Heart left ventricle (tissue), 16 donors: ENCODE results near the gene PAM16. TPM values are rescaled to one million over a fixed set of nuclear protein-coding genes. Genes with fewer than 3 reads are reported as not detected.
"Not testable (repeated sequence)": the region's sequence is repeated elsewhere in the genome, so short reads cannot be mapped to it uniquely, and the experiment has no call there.

ENCODE experiments used
- ATAC-seq, 4 donors: fragments of 200-7000 bp; cut with Tn5 transposase; one replicate each; pipeline ENCODE4 v1.9.1; 2020 to 2022; ENCODE audit warnings: moderate library complexity in 4 of 4, mild to moderate bottlenecking in 3 of 4, moderate number of reproducible peaks in 1 of 4
- DNase-seq, 5 donors: peaks; one replicate each; pipeline ENCODE4 v3.0.0-alpha.2; 2020
- H3K27ac ChIP-seq, 12 donors: fragments of 200-600 bp; sonication (generic) in 4 of 12; one replicate each; pipeline versions ENCODE4 v1.5.0 to v1.8.0; 2016 to 2022; ENCODE audit warnings: mild to moderate bottlenecking in 2 of 12
- H3K27me3 ChIP-seq, 9 donors: fragments of 200-600 bp; sonication (generic) in 2 of 9; one replicate each; pipeline versions ENCODE4 v1.5.1 to v1.8.0; 2016 to 2022; ENCODE audit warnings: mild to moderate bottlenecking in 3 of 9
- H3K36me3 ChIP-seq, 9 donors: fragments of 200-600 bp; sonication (generic) in 2 of 9; one replicate each; pipeline versions ENCODE4 v1.5.0 to v1.8.0; 2018 to 2022; ENCODE audit warnings: mild to moderate bottlenecking in 2 of 9
- H3K4me1 ChIP-seq, 12 donors: fragments of 200-600 bp; sonication (generic) in 4 of 12; one replicate each; pipeline versions ENCODE4 v1.5.0 to v1.8.0; 2016 to 2022; ENCODE audit warnings: mild to moderate bottlenecking in 3 of 12
- H3K4me3 ChIP-seq, 12 donors: fragments of 200-600 bp; sonication (generic) in 4 of 12; one replicate each; pipeline versions ENCODE4 v1.5.0 to v1.8.0; 2017 to 2022; ENCODE audit warnings: mild to moderate bottlenecking in 9 of 12, moderate library complexity in 4 of 12
- H3K9me3 ChIP-seq, 12 donors: fragments of 200-600 bp; sonication (generic) in 4 of 12; one replicate each; pipeline versions ENCODE4 v1.5.0 to v1.8.0; 2016 to 2022; ENCODE audit warnings: mild to moderate bottlenecking in 1 of 12
- CTCF ChIP-seq, 12 donors: fragments of 200-600 bp; sonication (generic) in 4 of 12; IDR thresholded peaks; one replicate each; pipeline versions ENCODE4 v1.5.0 to v1.8.0; 2018 to 2022; ENCODE audit warnings: antibody characterized with exemption in 12 of 12, mild to moderate bottlenecking in 5 of 12
- POLR2A ChIP-seq, 2 donors: fragments of 450-650 bp; IDR thresholded peaks; one replicate each; pipeline ENCODE4 v1.6.1; 2017; ENCODE audit warnings: antibody characterized with exemption in 2 of 2, mild to moderate bottlenecking in 2 of 2, moderate library complexity in 2 of 2
- WGBS, 4 donors: extraction: QIAGEN DNeasy Blood & Tissue Kit in 2 of 4; methylation state at CpG; one replicate each; pipeline versions ENCODE4 v1.1.5 to v1.1.7; 2013 to 2018; 5-methylcytosine and 5-hydroxymethylcytosine counted together
- intact Hi-C, 10 donors: fragments of 100-400 bp; cut with DNase I; formaldehyde crosslinking; loops; one replicate each; pipeline versions ENCODE4 v1.11.1 to v1.14.2; 2022
- polyA plus RNA-seq, 2 donors: library from polyadenylated mRNA; stranded (reverse); fragments of 200-250 nt; gene quantifications; one replicate each; pipeline ENCODE4 v1.2.3, GENCODE V29; 2013
- total RNA-seq, 9 donors: library from RNA; depleted of rRNA in 2 of 9; stranded (reverse); fragments of >200 nt in 2 of 9; fragmentation: NEBNext Ultra II Directional in 3 of 9; extraction: Animal tissue kit (Norgen Biotek cat#: 25700) in 3 of 9; gene quantifications; one replicate each; pipeline versions ENCODE4 v1.1.0 to v1.2.4, GENCODE V29; 2016 to 2023
- donor health status: ischemic (EF 13 %, LVEDD 7.1; RV severe dilation, severe dysfunction).
- donor health status: healthy with polysubstance abuse.
- donor health status: DM: no; HTN: yes; CAD: no.
- donor health status: DM: no; HTN: no; CAD: no.
- donor health status: ischemic (EF 25% LVEDD 6.9; RV normal size, moderate dysfunction).
- donor health status: ischemic (EF 25% LVEDD 5.7; RV mildly dilated, moderate dysfunction).
- donor health status: healthy.
- donor health status: DM: yes; HTN: yes; CAD: no.
- donor health status: ischemic (EF 35%, LVEDD 5.7; RV mildly dilated, moderate dysfunction).
- donor health status: nonischemic (EF 11% LVEDD 7.7; RV severe dilation, severe dysfunction).
- donor health status: DM: yes; HTN: yes; CAD: no.
- donor health status: PGD.
- donor health status: ischemic (EF 29% LVEDD 5.4; RV normal size, mild dysfunction).
- donor health status: nonischemic (EF 23%, LVEDD 6.1; RV moderate dilation, normal function).

Gene PAM16
- total and polyA plus RNA-seq, 11 donors, result 32.7 to 210 (median 65.0) TPM

GRCh38 chr16:4336701-4337539, 14.2 kb downstream of the PAM16 start:
- Histone ChIP-seq H3K4me3 (no peak overlapping the region), H3K36me3 (peaks cover 0 to 81% (median 74%) of the 10 kb centered on the region in 9 donors), H3K27me3 (no peaks in the 10 kb centered on the region), H3K27ac (no peak overlapping the region), H3K4me1 (peaks cover 0 to 34% (median 14%) of the 10 kb centered on the region in 12 donors), H3K9me3 (no peaks in the 10 kb centered on the region)
- intact Hi-C loops, result loop anchor here in 3 of 10 donors (10.0 kb wide), 3 partner anchors 132 to 352 kb away; no protein-coding TSS in a partner anchor
- DNase-seq (no peak), ATAC-seq (peak in 2 of 4 donors; percentile 2 to 3)
- TF ChIP-seq POLR2A (IDR thresholded peaks at IDR 0.05) (no peak), CTCF (IDR thresholded peaks at IDR 0.05) (no peak)
- WGBS, 4 donors, result 87 to 95% (median 91%) methylated on average over 15 to 41 of the region's 41 CpGs

- Histone ChIP-seq H3K36me3 (peaks cover 0 to 70% (median 62%) of the 10 kb centered on the region in 9 donors), H3K27me3 (no peaks in the 10 kb centered on the region), H3K4me1 (peaks cover 0 to 30% (median 14%) of the 10 kb centered on the region in 12 donors), H3K27ac (no peak overlapping the region), H3K9me3 (no peaks in the 10 kb centered on the region), H3K4me3 (no peak overlapping the region)
- 86 to 93% (median 88%) methylated on average over 23 to 32 of the region's 32 CpGs for WGBS, 4 donors
- TF ChIP-seq POLR2A (IDR thresholded peaks at IDR 0.05), result no peak
- DNase-seq, result no peak
- ATAC-seq, result no peak
- intact Hi-C loops, result loop anchor here in 6 of 10 donors (5.0 to 10.0 kb wide), 4 partner anchors 130 to 350 kb away; no protein-coding TSS in a partner anchor
These were observed 16.2 kb downstream of the PAM16 start for GRCh38 chr16:4334724-4335495.

GRCh38 chr16:4333714-4334113, 17.4 kb downstream of the PAM16 start:
- H3K36me3 ChIP-seq, result peaks cover 0 to 62% (median 50%) of the 10 kb centered on the region in 9 donors
- not testable (repeated sequence) for DNase-seq, H3K27me3 ChIP-seq, H3K27ac ChIP-seq, H3K9me3 ChIP-seq, H3K4me3 ChIP-seq, ATAC-seq
- peaks cover 6 to 30% (median 19%) of the 10 kb centered on the region in 12 donors for H3K4me1 ChIP-seq
- intact Hi-C loops, result loop anchor here in 6 of 10 donors (5.0 to 10.0 kb wide), 4 partner anchors 129 to 349 kb away; no protein-coding TSS in a partner anchor
- 93 to 96% (median 95%) methylated on average over 9 of the region's 9 CpGs for WGBS, 4 donors

GRCh38 chr16:4333308-4333638, 17.8 kb downstream of the PAM16 start:
- Histone ChIP-seq H3K27ac (no peak overlapping the region), H3K27me3 (no peaks in the 10 kb centered on the region), H3K9me3 (no peaks in the 10 kb centered on the region), H3K36me3 (peaks cover 0 to 58% (median 46%) of the 10 kb centered on the region in 9 donors), H3K4me3 (no peak overlapping the region), H3K4me1 (peaks cover 6 to 30% (median 24%) of the 10 kb centered on the region in 12 donors)
- intact Hi-C loops, result loop anchor here in 6 of 10 donors (5.0 to 10.0 kb wide), 4 partner anchors 128 to 348 kb away; no protein-coding TSS in a partner anchor
- 77 to 82% (median 80%) methylated on average over 9 of the region's 9 CpGs; no CpG with 5 or more reads in 1 of the 4 donors for whole genome bisulfite sequencing, 4 donors
- no peak for ATAC-seq
- TF ChIP-seq CTCF (IDR thresholded peaks at IDR 0.05) (no peak), POLR2A (IDR thresholded peaks at IDR 0.05) (no peak)
- no peak for DNase-seq
